ENCODE data around the gene CTSS.
"Not testable (repeated sequence)": the region's sequence is repeated elsewhere in the genome, so short reads cannot be mapped to it uniquely, and the experiment has no call there.

Gene CTSS

DNA sequence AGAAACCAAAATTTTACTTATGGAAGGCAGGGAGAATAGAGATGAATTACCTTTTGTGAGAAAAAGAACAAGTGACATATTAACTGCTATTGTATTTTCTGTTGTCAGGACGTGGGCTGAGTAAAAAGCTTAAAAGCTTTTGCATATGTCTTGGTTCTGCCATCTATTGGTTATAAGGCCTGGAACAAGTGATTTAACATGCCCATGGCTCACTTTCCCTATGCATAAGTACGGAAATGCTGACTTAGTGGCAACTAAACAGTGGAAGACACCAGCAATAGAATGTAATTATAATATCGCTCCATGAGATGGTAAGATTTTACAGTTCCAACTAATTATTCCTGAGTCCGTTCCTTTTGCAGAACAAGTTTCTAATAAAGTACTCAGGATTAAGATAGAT is 6.7 kb upstream of the CTSS start:
- ATAC-seq = no peak
- no peak for TF ChIP-seq PPARA (CRISPR knock-in tag; IDR thresholded peaks at IDR 0.05; ENCODE audit: borderline replicate concordance)
- no peak for TF ChIP-seq ZC3H10 (CRISPR knock-in tag; IDR thresholded peaks at IDR 0.05)
- no peak for TF ChIP-seq RARB (CRISPR knock-in tag; IDR thresholded peaks at IDR 0.05)
- TF ChIP-seq OSR1 (CRISPR knock-in tag; IDR thresholded peaks at IDR 0.05) = no peak
- TF ChIP-seq ZFP30 (CRISPR knock-in tag; IDR thresholded peaks at IDR 0.05) = no peak
- TF ChIP-seq CSDC2 (CRISPR knock-in tag; IDR thresholded peaks at IDR 0.05) = no peak
- TF ChIP-seq, protein P1, sequence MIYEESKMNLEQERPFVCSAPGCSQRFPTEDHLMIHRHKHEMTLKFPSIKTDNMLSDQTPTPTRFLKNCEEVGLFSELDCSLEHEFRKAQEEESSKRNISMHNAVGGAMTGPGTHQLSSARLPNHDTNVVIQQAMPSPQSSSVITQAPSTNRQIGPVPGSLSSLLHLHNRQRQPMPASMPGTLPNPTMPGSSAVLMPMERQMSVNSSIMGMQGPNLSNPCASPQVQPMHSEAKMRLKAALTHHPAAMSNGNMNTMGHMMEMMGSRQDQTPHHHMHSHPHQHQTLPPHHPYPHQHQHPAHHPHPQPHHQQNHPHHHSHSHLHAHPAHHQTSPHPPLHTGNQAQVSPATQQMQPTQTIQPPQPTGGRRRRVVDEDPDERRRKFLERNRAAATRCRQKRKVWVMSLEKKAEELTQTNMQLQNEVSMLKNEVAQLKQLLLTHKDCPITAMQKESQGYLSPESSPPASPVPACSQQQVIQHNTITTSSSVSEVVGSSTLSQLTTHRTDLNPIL (CRISPR knock-in tag; IDR thresholded peaks at IDR 0.05; ENCODE audit: low read depth) = no peak
- TF ChIP-seq ARNTL (CRISPR knock-in tag; IDR thresholded peaks at IDR 0.05; ENCODE audit: borderline replicate concordance, low read depth) = no peak
- TF ChIP-seq ZNF70 (CRISPR knock-in tag; IDR thresholded peaks at IDR 0.05) = no peak
- no peak for TF ChIP-seq SNAI2 (CRISPR knock-in tag; IDR thresholded peaks at IDR 0.05)
- TF ChIP-seq, protein P2, sequence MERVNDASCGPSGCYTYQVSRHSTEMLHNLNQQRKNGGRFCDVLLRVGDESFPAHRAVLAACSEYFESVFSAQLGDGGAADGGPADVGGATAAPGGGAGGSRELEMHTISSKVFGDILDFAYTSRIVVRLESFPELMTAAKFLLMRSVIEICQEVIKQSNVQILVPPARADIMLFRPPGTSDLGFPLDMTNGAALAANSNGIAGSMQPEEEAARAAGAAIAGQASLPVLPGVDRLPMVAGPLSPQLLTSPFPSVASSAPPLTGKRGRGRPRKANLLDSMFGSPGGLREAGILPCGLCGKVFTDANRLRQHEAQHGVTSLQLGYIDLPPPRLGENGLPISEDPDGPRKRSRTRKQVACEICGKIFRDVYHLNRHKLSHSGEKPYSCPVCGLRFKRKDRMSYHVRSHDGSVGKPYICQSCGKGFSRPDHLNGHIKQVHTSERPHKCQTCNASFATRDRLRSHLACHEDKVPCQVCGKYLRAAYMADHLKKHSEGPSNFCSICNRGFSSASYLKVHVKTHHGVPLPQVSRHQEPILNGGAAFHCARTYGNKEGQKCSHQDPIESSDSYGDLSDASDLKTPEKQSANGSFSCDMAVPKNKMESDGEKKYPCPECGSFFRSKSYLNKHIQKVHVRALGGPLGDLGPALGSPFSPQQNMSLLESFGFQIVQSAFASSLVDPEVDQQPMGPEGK (CRISPR knock-in tag; IDR thresholded peaks at IDR 0.05; ENCODE audit: borderline replicate concordance) = no peak
- TF ChIP-seq ZFP3 (CRISPR knock-in tag; IDR thresholded peaks at IDR 0.05) = no peak
- TF ChIP-seq, protein P3, sequence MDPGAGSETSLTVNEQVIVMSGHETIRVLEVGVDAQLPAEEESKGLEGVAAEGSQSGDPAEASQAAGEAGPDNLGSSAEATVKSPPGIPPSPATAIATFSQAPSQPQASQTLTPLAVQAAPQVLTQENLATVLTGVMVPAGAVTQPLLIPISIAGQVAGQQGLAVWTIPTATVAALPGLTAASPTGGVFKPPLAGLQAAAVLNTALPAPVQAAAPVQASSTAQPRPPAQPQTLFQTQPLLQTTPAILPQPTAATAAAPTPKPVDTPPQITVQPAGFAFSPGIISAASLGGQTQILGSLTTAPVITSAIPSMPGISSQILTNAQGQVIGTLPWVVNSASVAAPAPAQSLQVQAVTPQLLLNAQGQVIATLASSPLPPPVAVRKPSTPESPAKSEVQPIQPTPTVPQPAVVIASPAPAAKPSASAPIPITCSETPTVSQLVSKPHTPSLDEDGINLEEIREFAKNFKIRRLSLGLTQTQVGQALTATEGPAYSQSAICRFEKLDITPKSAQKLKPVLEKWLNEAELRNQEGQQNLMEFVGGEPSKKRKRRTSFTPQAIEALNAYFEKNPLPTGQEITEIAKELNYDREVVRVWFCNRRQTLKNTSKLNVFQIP (CRISPR knock-in tag; IDR thresholded peaks at IDR 0.05; ENCODE audit: borderline replicate concordance, low read depth) = no peak
- no peak for TF ChIP-seq BACH2 (CRISPR knock-in tag; IDR thresholded peaks at IDR 0.05; ENCODE audit: borderline replicate concordance)

DNA sequence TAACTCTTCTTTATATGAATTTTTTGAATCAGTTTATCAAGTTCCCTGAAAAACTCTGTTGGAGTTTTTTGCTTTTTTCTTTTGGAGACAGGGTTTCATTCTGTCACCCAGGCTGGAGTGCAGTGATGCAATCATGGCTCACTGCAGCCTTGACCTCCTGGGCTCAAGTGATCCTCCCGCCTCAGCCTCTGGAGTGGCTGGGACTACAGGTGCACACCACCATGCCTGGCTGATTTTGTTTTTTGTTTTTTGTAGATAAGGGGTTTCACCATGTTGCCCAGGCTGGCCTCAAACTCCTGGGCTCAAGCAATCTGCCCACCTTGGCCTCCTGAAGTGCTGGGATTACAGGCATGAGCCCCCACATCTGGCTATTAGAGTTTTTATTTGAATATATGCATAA is 2.1 kb upstream of the CTSS start:
- not testable (repeated sequence) for ATAC-seq

DNA sequence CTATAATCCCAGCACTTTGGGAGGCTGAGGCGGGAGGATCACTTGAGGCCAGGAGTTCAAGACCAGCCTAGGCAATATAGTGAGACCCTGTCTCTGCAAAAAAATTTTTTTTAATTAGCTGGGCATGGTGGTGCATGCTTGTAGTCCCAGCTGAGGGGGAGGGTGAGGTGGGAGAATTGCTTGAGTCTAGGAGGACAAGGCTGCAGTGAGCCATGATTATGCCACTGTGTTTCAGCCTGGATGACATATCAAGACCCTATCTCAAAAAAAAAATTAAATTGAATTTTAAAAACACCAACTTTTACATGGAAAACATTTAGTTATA is 361 bp upstream of the CTSS start:
- ATAC-seq = not testable (repeated sequence)

DNA sequence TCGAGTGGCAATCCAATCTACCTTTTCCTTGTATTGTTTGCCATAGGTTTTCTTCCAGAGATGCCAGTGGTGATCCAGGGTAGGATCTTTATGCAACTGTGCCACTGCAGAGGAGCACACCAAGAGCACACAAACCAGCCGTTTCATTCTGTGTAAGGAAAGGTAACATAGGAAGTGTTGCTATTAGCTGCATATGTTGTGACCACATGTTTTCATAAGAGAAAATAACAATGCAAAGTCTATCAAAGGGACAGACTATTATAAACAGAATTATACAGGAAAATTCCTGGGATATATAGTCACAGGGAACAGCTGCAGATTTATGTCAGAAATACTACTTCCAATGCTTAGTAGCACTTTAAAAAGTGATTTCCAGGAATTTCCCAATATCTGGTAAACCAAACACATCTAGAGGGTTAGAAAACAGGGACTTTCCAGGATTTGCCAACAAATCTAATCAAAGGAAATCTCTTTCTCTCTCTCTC is 919 bp downstream of the CTSS start:
- no peak for TF ChIP-seq PPARA (CRISPR knock-in tag; IDR thresholded peaks at IDR 0.05; ENCODE audit: borderline replicate concordance)
- no peak for TF ChIP-seq ZNF8 (CRISPR knock-in tag; IDR thresholded peaks at IDR 0.05)
- ATAC-seq = peak; percentile 80

GRCh38 chr1:150763018-150763417 is 2.6 kb downstream of the CTSS start:
- TF ChIP-seq ISL1 (CRISPR knock-in tag; IDR thresholded peaks at IDR 0.05) (no peak), ESRRG (CRISPR knock-in tag; IDR thresholded peaks at IDR 0.05) (no peak), ZFP3 (CRISPR knock-in tag; IDR thresholded peaks at IDR 0.05) (no peak), ZNF565 (CRISPR knock-in tag; conservative IDR thresholded peaks at IDR 0.05; ENCODE audit: low read depth) (no peak), TOX (CRISPR knock-in tag; IDR thresholded peaks at IDR 0.05; ENCODE audit: borderline replicate concordance) (no peak), ARNTL (CRISPR knock-in tag; IDR thresholded peaks at IDR 0.05; ENCODE audit: borderline replicate concordance, low read depth) (no peak), ZFP30 (CRISPR knock-in tag; IDR thresholded peaks at IDR 0.05) (no peak), OSR1 (CRISPR knock-in tag; IDR thresholded peaks at IDR 0.05) (no peak), TCF4 (CRISPR knock-in tag; IDR thresholded peaks at IDR 0.05; ENCODE audit: borderline replicate concordance) (no peak), BACH2 (CRISPR knock-in tag; IDR thresholded peaks at IDR 0.05; ENCODE audit: borderline replicate concordance) (no peak), PPARA (CRISPR knock-in tag; IDR thresholded peaks at IDR 0.05; ENCODE audit: borderline replicate concordance) (no peak), SNAI2 (CRISPR knock-in tag; IDR thresholded peaks at IDR 0.05) (no peak), GLIS3 (CRISPR knock-in tag; IDR thresholded peaks at IDR 0.05) (no peak), ZNF8 (CRISPR knock-in tag; IDR thresholded peaks at IDR 0.05) (no peak), CSDC2 (CRISPR knock-in tag; IDR thresholded peaks at IDR 0.05) (no peak), ZNF70 (CRISPR knock-in tag; IDR thresholded peaks at IDR 0.05) (no peak), RARB (CRISPR knock-in tag; IDR thresholded peaks at IDR 0.05) (no peak)
- TF ChIP-seq, protein P2 (CRISPR knock-in tag; IDR thresholded peaks at IDR 0.05; ENCODE audit: borderline replicate concordance) = no peak
- TF ChIP-seq, protein P4, sequence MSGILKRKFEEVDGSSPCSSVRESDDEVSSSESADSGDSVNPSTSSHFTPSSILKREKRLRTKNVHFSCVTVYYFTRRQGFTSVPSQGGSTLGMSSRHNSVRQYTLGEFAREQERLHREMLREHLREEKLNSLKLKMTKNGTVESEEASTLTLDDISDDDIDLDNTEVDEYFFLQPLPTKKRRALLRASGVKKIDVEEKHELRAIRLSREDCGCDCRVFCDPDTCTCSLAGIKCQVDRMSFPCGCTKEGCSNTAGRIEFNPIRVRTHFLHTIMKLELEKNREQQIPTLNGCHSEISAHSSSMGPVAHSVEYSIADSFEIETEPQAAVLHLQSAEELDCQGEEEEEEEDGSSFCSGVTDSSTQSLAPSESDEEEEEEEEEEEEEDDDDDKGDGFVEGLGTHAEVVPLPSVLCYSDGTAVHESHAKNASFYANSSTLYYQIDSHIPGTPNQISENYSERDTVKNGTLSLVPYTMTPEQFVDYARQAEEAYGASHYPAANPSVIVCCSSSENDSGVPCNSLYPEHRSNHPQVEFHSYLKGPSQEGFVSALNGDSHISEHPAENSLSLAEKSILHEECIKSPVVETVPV (CRISPR knock-in tag; IDR thresholded peaks at IDR 0.05) = no peak
- TF ChIP-seq, protein P1 (CRISPR knock-in tag; IDR thresholded peaks at IDR 0.05; ENCODE audit: low read depth) = no peak
- ATAC-seq = no peak

Measured in SK-N-SH treated with all-trans-retinoic acid at 6 μM for 48 hours (cell line).